Measurements from ENCODE around the gene BNIPL.

The BNIPL gene

GRCh38 chr1:151000408-151000807 is 36.0 kb upstream of the BNIPL start:
- Histone ChIP-seq H3K27ac (no peak overlapping the region), H3K4me3 (no peak overlapping the region), H3K9me3 (no peaks in the 10 kb centered on the region), H3K4me1 (peaks cover 0 to 35% (median 25%) of the 10 kb centered on the region in 4 donors), H3K36me3 (peaks cover 19 to 58% (median 53%) of the 10 kb centered on the region in 3 donors), H3K27me3 (no peaks in the 10 kb centered on the region)
- intact Hi-C loops (cut with DNase I; ENCODE audit: low total_unique reads) = loop anchor here (10.0 kb wide), 1 partner anchor 446 kb away; no protein-coding TSS in a partner anchor
- DNase-seq = no peak
- no peak for TF ChIP-seq CTCF (IDR thresholded peaks at IDR 0.05)

- intact Hi-C loops (cut with DNase I; ENCODE audit: low total_unique reads) = loop anchor here (10.0 kb wide), 1 partner anchor 447 kb away; no protein-coding TSS in a partner anchor
- Histone ChIP-seq H3K9me3 (no peaks in the 10 kb centered on the region), H3K36me3 (peaks cover 19 to 58% (median 53%) of the 10 kb centered on the region in 3 donors), H3K4me1 (peaks cover 0 to 35% (median 28%) of the 10 kb centered on the region in 4 donors), H3K4me3 (no peak overlapping the region), H3K27ac (no peak overlapping the region), H3K27me3 (no peaks in the 10 kb centered on the region)
- TF ChIP-seq CTCF (IDR thresholded peaks at IDR 0.05) = no peak
- no peak for DNase-seq
Observed at GRCh38 chr1:151001602-151002001, 34.8 kb upstream of the BNIPL start.

- TF ChIP-seq CTCF (IDR thresholded peaks at IDR 0.05) = no peak
- Histone ChIP-seq H3K4me3 (no peak overlapping the region), H3K36me3 (peaks cover 19 to 54% (median 50%) of the 10 kb centered on the region in 3 donors), H3K27me3 (no peaks in the 10 kb centered on the region), H3K9me3 (no peaks in the 10 kb centered on the region), H3K4me1 (peaks cover 0 to 39% (median 32%) of the 10 kb centered on the region in 4 donors), H3K27ac (no peak overlapping the region)
- DNase-seq = no peak
- intact Hi-C loops (cut with DNase I; ENCODE audit: low total_unique reads) = loop anchor here (10.0 kb wide), 1 partner anchor 447 kb away; no protein-coding TSS in a partner anchor
Observed at GRCh38 chr1:151002051-151002450, 34.3 kb upstream of the BNIPL start.

- H3K36me3 ChIP-seq = peaks cover 19 to 48% (median 44%) of the 10 kb centered on the region in 3 donors
- no peak for TF ChIP-seq CTCF (IDR thresholded peaks at IDR 0.05)
- H3K9me3 ChIP-seq = no peaks in the 10 kb centered on the region
- H3K27ac ChIP-seq = no peak overlapping the region
- H3K4me3 ChIP-seq = no peak overlapping the region
- DNase-seq = no peak
- peaks cover 0 to 44% (median 37%) of the 10 kb centered on the region in 4 donors for H3K4me1 ChIP-seq
- no peaks in the 10 kb centered on the region for H3K27me3 ChIP-seq
- intact Hi-C loops (cut with DNase I; ENCODE audit: low total_unique reads) = loop anchor here (10.0 kb wide), 1 partner anchor 448 kb away; no protein-coding TSS in a partner anchor
Observed at GRCh38 chr1:151002611-151003010, 33.8 kb upstream of the BNIPL start.

- DNase-seq = no peak
- intact Hi-C loops (cut with DNase I; ENCODE audit: low total_unique reads) = loop anchor here (10.0 kb wide), 1 partner anchor 448 kb away; no protein-coding TSS in a partner anchor
- H3K4me1 ChIP-seq = peaks cover 0 to 48% (median 41%) of the 10 kb centered on the region in 4 donors
- H3K36me3 ChIP-seq = peaks cover 19 to 42% (median 38%) of the 10 kb centered on the region in 3 donors
- H3K4me3 ChIP-seq = no peak overlapping the region
- peak overlapping the region in 1 of 2 donors; percentile 10 for H3K27ac ChIP-seq
- H3K9me3 ChIP-seq = no peaks in the 10 kb centered on the region
- H3K27me3 ChIP-seq = no peaks in the 10 kb centered on the region
- TF ChIP-seq CTCF (IDR thresholded peaks at IDR 0.05) = no peak
Observed at GRCh38 chr1:151003180-151003579, 33.2 kb upstream of the BNIPL start.
